Tibial nerve (tissue), 4 donors: Measurements from ENCODE around the gene PADI1. TPM values are rescaled to one million over a fixed set of nuclear protein-coding genes. Genes with fewer than 3 reads are reported as not detected.

Source experiments
- DNase-seq, 2 donors: peaks; one replicate each; pipeline ENCODE4 v3.0.0-alpha.2; 2019; ENCODE audit warnings: low spot score in 2 of 2
- H3K27ac ChIP-seq, 4 donors: fragments of 200-600 bp; sonication (generic) in 3 of 4; one replicate each; pipeline ENCODE4 v1.5.1; 2017 to 2019; ENCODE audit warnings: mild to moderate bottlenecking in 1 of 4
- H3K27me3 ChIP-seq, 2 donors: fragments of 200-600 bp; sonication (generic) in 1 of 2; one replicate each; pipeline versions ENCODE4 v1.5.1 to v1.6.0; 2017 to 2019
- H3K36me3 ChIP-seq, 3 donors: fragments of 200-600 bp; sonication (generic); one replicate each; pipeline ENCODE4 v1.5.1; 2018 to 2019
- H3K4me1 ChIP-seq, 4 donors: fragments of 200-600 bp; sonication (generic) in 3 of 4; one replicate each; pipeline ENCODE4 v1.5.1; 2017 to 2019
- H3K4me3 ChIP-seq, 4 donors: fragments of 200-600 bp; sonication (generic) in 3 of 4; one replicate each; pipeline ENCODE4 v1.5.1; 2017 to 2019; ENCODE audit warnings: mild to moderate bottlenecking in 1 of 4, moderate library complexity in 1 of 4
- H3K9me3 ChIP-seq, 4 donors: fragments of 200-600 bp; sonication (generic) in 3 of 4; one replicate each; pipeline ENCODE4 v1.5.1; 2017 to 2019
- CTCF ChIP-seq, 5 experiments: fragments of 200-600 bp in 3 of 5; fragments of 450-650 bp in 2 of 5; sonication (generic) in 3 of 5; IDR thresholded peaks; one replicate each; pipeline ENCODE4 v1.5.1; 2016 to 2019; ENCODE audit warnings: antibody characterized with exemption in 5 of 5, mild to moderate bottlenecking in 3 of 5, moderate library complexity in 2 of 5
- EP300 ChIP-seq, 2 donors: sonication (generic); formaldehyde crosslinking; IDR thresholded peaks; one replicate each; pipeline ENCODE4 v1.6.1; 2017; ENCODE audit warnings: antibody characterized with exemption in 2 of 2, mild to moderate bottlenecking in 1 of 2
- POLR2A ChIP-seq, 2 donors: fragments of 450-650 bp; IDR thresholded peaks; one replicate each; pipeline ENCODE4 v1.6.1; 2017; ENCODE audit warnings: antibody characterized with exemption in 2 of 2, mild to moderate bottlenecking in 2 of 2, moderate library complexity in 2 of 2
- WGBS, 2 donors: methylation state at CpG; one replicate each; pipeline ENCODE4 v1.1.5; 2018; 5-methylcytosine and 5-hydroxymethylcytosine counted together
- total RNA-seq, 4 donors: library from RNA; depleted of rRNA; stranded (reverse); fragments of >200 nt; gene quantifications; one replicate each; pipeline ENCODE4 v1.1.0, GENCODE V29; 2016

PADI1 gene
- total RNA-seq, 4 donors from 2014 or later: not detected

GRCh38 chr1:17198476-17199258 is 6.3 kb upstream of the PADI1 start:
- no peak overlapping the region for H3K27ac ChIP-seq
- H3K9me3 ChIP-seq: no peaks in the 10 kb centered on the region
- H3K36me3 ChIP-seq: no peaks in the 10 kb centered on the region
- 68 to 82% methylated on average over 8 to 9 of the region's 9 CpGs for WGBS, 2 donors
- DNase-seq: no peak
- no peaks in the 10 kb centered on the region for H3K4me1 ChIP-seq
- H3K4me3 ChIP-seq: no peak overlapping the region
- no peaks in the 10 kb centered on the region for H3K27me3 ChIP-seq
- no peak for TF ChIP-seq CTCF (IDR thresholded peaks at IDR 0.05)
- no peak for TF ChIP-seq EP300 (IDR thresholded peaks at IDR 0.05)
- no peak for TF ChIP-seq POLR2A (IDR thresholded peaks at IDR 0.05)

GRCh38 chr1:17199267-17200044 is 5.5 kb upstream of the PADI1 start:
- H3K4me1 ChIP-seq: no peaks in the 10 kb centered on the region
- 77 to 87% methylated on average over 8 to 9 of the region's 9 CpGs for WGBS, 2 donors
- no peaks in the 10 kb centered on the region for H3K27me3 ChIP-seq
- no peaks in the 10 kb centered on the region for H3K36me3 ChIP-seq
- H3K27ac ChIP-seq: no peak overlapping the region
- DNase-seq: no peak
- no peak overlapping the region for H3K4me3 ChIP-seq
- TF ChIP-seq POLR2A (IDR thresholded peaks at IDR 0.05) (no peak), CTCF (IDR thresholded peaks at IDR 0.05) (no peak), EP300 (IDR thresholded peaks at IDR 0.05) (no peak)
- H3K9me3 ChIP-seq: no peaks in the 10 kb centered on the region

DNA sequence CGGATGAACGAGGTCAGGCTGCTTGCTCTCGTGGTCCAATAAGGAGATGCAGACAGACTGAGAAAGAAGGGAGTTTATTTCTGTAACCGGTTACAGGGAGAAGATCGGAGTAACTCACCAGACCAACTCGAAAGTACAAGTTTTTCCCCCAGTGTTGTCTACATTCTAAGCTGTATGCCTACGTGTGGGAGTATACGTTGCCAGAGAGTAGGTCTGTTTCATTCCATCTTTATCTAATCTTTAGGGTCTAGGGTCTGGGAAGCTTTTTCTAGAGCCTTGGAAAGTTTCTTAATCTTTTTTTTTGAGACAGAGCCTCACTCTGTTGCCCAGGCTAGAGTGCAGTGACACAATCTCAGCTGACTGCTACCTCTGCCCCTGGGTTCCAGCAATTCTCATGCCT is 4.7 kb upstream of the PADI1 start:
- 66 to 68% methylated on average over 8 of the region's 8 CpGs for WGBS, 2 donors
- Histone ChIP-seq H3K27me3 (no peaks in the 10 kb centered on the region), H3K36me3 (no peaks in the 10 kb centered on the region), H3K4me1 (no peaks in the 10 kb centered on the region), H3K27ac (no peak overlapping the region), H3K9me3 (no peaks in the 10 kb centered on the region), H3K4me3 (no peak overlapping the region)
- TF ChIP-seq POLR2A (IDR thresholded peaks at IDR 0.05) (no peak), CTCF (IDR thresholded peaks at IDR 0.05) (no peak), EP300 (IDR thresholded peaks at IDR 0.05) (no peak)
- DNase-seq: no peak

DNA sequence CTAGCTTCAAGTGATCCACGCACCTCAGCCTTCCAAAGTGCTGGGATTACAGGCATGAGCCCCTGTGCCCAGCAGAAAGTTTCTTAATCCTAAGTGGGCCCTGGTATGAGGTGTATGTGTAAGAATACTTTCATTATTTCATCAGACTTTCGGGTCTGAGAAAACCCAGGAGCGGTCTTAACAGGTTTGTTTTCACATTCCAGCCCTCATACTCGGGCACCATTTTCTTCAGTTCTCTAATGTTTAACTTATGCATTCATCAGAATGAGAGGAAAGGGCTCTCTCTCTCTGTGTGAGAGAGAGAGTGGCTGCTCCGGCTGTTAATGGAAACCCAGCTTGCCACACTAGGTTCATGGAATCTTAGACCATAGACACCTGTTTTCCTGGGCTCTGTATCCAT is 4.2 kb upstream of the PADI1 start:
- Histone ChIP-seq H3K27me3 (no peaks in the 10 kb centered on the region), H3K9me3 (no peaks in the 10 kb centered on the region), H3K27ac (no peak overlapping the region), H3K4me3 (no peak overlapping the region), H3K36me3 (no peaks in the 10 kb centered on the region), H3K4me1 (no peaks in the 10 kb centered on the region)
- no peak for TF ChIP-seq CTCF (IDR thresholded peaks at IDR 0.05)
- no peak for TF ChIP-seq POLR2A (IDR thresholded peaks at IDR 0.05)
- TF ChIP-seq EP300 (IDR thresholded peaks at IDR 0.05): no peak
- 81% methylated on average over 5 of the region's 5 CpGs for WGBS, 2 donors
- no peak for DNase-seq
